NK-92 (cell line): ENCODE measurements around the gene FOXB1.

Experiments
- DNase-seq: peaks from one replicate; lab custom pipeline; 2025; ENCODE audit not compliant: unreplicated experiment; lab: John Stamatoyannopoulos, UW

The FOXB1 gene

DNA sequence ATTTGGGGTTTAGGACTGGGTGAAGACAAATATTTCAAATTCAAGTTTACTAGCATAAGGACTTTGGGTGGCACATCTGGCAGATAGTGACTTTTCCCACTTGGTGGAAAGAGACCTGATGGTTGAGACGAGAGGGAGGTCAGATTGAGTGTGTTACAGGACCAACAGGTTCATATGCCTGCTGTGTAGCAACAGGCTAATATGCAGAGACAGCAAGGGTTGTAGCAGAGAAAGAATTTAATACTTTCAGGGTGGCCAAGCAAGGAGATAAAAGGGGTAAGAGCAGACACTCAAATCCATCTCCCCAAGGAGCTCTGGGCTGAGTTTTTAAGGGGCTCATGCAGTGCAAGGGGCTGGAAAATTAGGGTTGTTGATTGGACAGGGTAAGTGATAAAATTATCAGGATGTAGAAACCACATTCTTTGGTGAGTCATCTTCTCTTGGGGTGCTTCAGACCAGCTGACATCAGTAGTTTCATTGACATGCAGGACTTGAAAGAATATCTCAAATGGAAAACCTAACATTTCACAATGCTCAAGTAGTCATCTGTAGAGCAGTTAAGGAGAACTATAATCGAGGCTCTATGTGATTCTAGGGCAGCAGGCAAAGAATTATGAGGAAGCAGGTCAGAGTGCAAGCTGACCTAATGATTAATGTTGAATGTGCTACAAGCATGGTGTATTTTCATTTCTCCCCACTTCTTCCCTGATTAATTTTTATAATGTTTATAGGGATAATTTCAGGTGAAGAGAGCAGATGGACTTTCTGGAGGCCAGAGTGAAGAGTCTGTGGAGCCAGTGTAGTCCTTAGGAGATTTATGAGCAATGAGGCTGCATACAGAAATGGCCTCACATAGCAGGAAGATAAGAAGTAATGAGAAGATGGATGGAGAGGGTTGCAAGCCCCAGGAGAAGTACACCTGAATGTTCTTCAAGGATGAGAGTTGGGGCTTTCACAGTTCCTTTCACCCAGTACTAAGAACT, 13.7 kb downstream of the FOXB1 start:
- DNase-seq = no peak

DNA sequence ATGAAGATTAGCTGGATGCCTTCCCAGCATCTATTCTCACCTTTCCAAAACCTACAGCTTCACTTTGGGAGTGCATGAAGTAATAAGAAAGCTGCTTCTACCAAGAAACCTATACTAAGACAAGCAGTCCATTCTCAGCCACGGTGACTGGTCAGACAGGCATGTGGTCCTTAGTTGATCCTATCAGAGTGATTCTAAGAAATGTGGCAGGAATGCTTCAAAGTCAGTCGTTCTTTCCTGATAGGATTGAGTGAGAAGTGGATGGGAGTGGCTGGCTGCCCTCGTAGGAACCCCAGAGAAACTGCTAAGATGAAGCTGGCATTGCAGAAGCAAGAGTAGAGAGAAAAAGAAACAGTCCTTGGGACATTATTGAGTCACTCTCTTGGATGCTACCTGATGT, 16.6 kb downstream of the FOXB1 start:
- no peak for DNase-seq

DNA sequence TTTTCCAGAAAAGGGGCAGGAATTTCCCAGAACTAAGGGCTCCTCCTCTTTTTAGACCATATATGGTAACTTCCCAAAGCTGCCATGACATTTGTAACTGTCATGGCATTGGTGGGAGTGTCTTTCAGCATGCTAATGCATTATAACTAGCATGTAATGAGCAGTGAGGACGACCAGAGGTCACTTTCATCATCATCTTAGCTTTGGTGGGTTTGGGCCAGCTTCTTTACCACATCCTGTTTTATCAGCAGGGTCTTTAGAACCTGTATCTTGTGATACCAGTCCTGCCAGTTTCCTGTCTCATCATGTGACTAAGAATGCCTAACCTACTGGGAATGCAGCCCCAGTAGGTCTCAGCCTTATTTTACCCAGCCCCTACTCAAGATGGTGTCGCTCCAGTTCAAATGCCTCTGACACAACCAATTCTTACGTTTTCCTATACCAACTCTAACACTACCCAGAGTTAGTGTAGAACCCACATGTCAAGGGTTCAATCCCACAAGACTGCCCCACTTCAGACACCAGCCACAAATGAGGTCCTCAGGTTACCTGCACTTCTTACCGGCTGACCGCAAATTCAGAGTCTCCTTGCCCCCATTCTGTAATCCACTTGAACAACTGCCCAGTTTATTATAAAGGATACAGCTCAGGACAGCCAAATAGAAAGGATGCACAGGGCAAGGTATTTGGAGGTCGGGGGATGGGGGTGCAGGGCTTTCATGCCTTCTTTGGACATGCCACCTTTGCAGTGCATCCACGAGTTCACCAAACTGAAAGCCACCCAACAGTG, 17.7 kb downstream of the FOXB1 start:
- no peak for DNase-seq

DNA sequence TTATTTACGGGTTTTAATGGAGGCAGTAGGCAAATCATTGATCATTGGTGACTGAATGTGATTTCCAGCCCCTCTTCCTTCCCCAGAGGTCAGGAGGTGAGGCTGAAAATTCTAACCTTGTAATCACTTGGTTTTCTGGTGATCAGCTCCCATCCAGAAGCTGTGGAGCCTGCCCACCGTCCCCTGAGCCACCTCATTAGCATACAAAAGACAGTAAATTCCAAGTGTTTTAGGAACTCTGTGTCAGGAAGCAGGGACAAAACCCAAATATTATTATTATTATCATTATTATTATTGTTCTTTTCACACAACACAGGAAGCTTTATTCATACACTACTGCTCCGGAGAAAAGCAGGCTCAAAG, 18.2 kb downstream of the FOXB1 start:
- DNase-seq = no peak

DNA sequence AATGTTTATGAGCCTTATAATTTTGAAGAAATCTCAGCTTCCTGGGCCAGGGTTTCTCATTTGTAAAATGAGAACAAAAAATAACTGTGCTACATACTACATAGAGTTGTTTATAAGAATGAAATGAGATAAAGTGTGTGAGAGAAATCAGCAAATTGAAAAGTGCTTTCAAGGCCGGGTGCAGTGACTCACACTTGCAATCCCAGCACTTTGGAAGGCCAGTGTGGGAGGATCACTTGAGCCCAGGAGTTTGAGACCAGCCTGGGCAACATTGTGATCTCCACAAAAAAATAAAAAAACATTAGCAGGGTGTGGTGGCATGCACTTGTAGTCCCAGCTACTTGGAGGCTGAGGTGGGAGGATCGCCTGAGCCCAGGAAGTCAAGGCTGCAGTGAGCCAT, 22.4 kb downstream of the FOXB1 start:
- DNase-seq = no peak

DNA sequence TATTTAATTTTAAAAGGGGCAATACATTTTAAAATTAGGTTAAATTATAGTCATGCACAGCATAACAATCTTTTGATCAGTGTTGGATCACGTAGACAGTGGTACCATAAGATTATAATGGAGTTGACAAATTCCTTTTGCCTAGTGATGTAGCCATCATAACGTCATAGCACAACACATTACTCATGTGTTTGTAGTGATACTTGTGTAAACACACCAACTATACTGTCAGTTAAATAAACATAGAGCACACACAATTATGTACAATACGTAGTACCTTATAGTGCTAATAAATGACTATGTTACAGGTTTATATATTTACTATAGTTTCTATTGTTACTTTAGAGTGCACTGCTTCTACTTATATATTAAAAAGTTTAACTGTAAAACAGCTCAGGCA, 31.2 kb downstream of the FOXB1 start:
- no peak for DNase-seq

DNA sequence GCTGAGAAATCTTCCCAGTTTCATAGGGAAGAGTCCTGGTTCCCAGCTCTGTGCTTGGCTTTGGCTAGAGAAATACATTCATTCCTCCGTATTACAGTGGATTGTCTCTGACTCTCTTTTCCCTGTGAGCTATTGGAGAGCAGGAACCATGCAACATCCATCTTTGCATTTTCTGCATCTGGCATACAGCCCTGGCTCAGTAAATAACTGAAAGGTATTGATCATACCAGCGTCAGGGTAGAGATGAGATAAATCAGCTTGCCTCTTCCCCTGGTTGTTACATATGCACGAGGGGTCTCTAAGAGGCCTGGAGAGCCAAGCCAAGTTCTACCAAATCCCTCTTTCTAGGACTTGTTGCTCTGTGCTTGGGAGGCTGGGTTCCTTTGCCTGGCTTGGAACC, 35.2 kb downstream of the FOXB1 start:
- DNase-seq = no peak

DNA sequence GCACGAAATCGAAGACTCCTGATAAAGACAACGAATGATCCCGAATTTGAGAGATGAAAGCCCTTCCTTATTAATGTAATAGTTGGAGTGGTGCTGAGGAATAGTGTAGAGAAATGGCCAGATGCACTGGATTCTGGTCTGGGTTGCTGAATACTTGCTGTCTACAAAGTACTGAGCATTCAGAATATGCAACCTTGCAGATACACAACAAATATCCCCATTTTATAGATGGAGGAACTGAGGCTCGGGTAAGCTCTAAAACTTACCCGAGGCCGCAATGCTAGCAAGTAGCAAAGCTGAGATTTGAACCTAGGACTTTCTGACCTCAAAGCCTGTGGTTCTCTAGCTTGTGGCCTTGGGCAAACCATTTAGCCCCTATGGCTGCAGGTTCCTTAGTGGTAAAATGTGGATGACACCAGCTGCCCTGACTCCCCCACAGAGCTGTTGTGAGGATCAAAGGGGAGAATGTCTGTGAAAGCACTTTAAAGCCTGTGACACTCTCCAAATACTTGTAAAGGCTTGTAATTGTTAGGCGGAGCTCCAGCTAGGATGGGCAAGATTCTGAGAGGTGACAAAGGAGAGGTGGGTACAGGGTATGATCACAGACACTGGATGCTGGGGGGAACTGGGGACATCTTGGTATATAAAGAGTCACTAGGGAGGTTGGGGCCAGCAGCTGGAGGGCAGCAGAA, 39.8 kb downstream of the FOXB1 start:
- no peak for DNase-seq

DNA sequence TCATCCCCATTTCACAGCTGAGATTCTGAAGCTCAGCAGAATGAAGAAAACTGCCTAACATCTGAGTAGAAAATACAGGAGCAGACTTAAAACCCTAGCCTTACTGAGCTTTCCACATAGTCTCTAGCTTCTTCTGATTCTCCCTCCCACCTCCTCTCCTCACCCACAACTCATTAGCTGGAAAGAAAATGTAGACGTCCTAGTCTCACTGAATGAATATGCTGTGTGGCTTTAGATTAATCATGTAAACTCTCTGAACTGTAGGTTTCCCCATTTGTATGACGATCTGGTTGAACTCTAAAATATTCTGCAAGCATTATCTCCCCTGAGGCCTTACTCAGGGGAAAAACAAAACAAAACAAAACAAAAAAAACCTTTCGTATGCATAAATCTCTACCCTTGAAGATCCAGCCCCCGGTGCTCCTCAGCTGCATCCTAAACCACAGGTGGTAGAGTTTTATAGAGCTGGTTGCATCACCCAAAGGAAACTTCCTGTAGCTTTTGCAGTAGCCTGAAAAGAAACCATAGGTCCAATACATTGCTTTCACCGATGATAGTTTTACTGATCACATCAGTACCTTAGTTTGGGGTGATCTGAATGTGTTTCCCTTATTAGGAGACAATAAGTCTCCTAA, 40.6 kb downstream of the FOXB1 start:
- no peak for DNase-seq

DNA sequence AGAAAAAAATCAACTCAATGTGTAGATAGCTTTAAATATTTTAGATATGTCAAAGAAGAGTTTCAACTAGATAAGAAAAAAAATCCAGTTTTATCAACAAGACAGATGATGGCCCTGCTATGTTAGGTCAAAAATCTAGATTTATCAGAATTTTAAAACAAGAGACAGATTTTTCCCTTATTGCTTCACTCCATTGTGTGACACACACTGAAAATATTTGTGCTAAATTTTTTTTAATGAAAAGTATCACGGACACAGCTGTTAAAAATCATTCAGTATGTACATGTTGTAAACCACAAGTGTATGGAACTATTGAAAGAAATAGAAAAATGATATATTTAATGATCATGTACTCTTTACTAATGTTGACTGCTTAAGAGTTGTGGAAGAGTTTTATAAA, 43.6 kb downstream of the FOXB1 start:
- no peak for DNase-seq

DNA sequence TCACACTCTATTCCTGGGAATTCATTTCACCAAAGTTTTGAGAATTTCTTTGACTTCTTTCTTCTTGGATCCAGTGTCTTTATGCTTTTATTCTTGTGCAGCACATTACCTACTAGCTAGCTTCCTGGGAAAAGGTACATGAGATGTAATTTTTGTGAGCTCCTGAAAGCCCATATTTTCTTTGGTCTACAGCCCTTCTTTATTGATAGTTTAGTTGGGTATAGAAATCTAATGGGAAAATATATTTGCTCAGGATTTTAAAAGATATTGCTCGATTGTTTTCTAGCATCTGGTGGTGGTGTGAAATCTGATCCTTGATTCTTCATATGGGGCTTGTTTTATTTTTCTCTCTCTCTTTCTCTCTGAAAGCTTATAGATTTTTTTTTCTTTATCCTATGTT, 45.8 kb downstream of the FOXB1 start:
- DNase-seq = no peak

DNA sequence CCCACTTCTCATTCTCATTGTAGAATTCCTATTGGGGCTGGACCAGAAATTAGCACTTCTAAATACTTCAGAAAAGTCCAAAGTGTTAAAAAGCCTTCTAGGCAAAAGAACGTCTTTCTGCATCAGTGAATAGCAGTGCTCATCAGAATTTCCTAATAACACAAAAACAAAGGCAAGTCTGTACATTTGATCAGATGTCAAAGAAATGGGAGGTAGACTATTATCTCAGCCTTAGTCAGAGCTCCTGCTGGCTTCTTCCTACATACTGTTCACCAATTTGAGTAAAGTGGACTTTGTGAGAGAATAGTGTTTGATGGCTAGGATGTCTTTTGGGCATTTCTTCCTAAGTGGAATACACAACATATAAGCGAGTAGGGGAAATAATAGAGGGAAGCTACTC, 48.7 kb downstream of the FOXB1 start:
- no peak for DNase-seq

DNA sequence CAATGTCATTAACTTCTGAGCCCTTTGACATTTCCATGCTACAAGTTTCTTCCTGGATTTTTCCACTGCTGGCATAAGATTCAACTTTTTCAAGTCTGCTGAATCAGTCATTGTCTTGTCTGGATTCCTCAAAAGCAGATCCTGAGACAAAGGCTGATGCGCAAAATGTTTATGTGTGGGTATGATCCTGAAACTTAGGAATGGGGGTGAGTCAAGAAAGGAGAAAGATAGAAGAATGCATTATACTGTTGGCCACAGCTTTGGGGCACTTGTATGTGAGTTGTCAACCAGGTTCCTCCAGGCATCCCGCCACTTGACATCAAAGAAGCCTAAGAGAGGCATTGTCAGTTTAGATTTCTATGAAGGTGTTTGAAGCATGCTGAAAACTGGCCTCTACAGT, 50.4 kb downstream of the FOXB1 start:
- DNase-seq = no peak
